PC-9 (cell line): ENCODE measurements around the gene RASSF3.

Experiments
- CTCF ChIP-seq: fragments of 200-600 bp; sonication (generic); conservative IDR thresholded peaks from 2 replicates; pipeline ENCODE4 v1.6.1; 2017; ENCODE audit warnings: mixed run types, antibody characterized with exemption, mild to moderate bottlenecking, moderate library complexity
- EZH2 ChIP-seq: fragments of 200-600 bp; sonication (generic); IDR thresholded peaks from 2 replicates; pipeline ENCODE4 v1.8.0; 2017; ENCODE audit warnings: antibody characterized with exemption, low read depth

- TF ChIP-seq EZH2 (no peak), CTCF (no peak)
Measured at GRCh38 chr12:64611341-64612284, 1.3 kb downstream of the RASSF3 start.
